Right kidney (tissue), 1 donor: Measurements from ENCODE around the gene TMEM120A.

Experiments
- DNase-seq: peaks from one replicate; pipeline ENCODE4 v3.0.0-alpha.2; 2016

Gene TMEM120A

DNA sequence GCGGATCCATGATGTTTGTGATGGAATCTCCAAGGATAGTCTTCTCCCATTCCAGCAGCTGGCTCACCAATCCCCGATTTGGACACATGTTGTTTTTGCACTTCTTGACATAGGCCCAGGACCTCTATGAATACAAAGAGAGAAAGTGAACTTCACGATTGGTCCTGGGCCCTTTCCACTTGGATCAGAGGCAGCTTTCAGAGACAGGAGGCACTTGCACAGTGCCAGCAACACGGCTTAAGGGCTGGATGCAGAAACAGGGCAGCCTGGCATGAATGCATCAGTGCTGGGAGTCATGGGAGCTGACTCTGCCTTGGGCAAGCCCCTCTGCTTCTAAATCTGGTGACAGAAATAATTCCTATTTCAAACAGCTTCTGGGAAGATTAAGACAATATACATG, 2.1 kb upstream of the TMEM120A start:
- DNase-seq = no peak

DNA sequence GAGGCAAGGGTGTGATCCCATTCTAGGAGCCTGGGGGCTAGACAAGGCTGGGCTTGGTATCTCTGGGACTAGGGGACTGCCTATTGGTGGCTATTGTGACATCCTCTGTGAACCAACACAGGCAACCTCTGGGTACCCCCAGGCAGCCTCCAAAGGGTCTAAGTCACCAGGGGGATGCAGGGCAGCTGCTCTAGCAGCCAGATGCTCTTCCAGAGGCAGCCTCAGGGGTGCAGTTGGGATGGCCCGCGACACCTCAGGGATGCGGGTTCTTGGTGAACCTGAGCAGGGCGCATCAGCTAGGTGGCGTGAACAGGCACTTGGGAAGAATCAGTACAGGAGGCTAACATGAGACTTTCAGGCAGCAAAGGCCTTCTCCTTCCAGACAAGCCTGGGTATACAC, 1.6 kb upstream of the TMEM120A start:
- no peak for DNase-seq

DNA sequence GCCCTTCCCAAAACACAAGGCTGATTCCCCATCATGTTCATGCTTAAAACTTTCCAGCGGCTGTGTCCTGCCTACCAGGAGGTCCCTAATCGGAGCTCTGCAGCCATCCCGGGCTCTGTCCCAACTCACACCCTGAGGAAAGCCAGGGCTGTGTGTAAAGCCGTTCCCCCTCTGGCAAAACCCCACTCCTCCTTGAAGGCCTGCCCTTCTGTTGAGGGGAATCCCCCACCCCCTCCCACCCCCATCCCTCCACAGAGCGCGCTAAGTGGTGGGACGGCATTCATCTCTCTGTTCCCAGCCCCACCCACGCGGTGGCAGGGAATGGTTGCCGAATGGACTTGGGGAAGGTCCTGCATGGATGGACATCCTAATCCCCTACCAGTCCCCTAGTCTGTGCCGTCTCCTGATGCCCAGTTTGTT, 667 bp upstream of the TMEM120A start:
- no peak for DNase-seq

DNA sequence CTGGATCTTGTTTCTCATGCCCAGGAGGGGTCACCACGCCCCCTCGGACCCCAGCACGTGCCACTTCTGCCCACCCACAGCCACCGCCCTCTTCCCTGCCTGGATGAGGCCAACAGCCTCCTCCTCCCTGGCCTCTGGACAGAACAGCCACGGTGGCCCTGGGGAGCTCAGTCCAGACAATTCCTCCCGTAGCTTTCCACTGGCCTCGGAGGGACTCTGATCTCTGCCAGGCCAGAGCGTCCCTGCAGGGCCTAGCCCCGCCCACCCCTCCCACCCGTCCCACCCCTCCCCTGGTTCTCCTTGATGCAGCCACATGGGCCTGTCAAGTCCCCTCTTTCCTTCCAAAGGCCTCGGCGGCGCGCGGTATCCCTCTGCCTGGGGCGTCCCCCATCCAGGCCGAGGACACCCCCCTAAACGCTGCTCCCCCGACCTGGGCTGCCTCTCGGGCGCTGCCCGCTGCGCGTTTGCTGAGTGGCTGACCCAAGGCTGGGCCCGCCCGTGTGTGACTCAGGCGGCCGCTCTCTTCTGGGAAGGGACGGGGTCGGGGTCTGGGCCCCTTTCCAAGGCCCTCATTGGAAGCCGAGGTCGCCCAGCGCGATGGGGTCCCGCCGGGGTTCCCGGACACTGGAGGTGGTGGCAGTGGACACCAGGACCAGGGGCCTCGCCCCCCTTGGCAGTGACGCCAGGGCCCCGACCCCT, 557 bp downstream of the TMEM120A start:
- peak; percentile 74 for DNase-seq

DNA sequence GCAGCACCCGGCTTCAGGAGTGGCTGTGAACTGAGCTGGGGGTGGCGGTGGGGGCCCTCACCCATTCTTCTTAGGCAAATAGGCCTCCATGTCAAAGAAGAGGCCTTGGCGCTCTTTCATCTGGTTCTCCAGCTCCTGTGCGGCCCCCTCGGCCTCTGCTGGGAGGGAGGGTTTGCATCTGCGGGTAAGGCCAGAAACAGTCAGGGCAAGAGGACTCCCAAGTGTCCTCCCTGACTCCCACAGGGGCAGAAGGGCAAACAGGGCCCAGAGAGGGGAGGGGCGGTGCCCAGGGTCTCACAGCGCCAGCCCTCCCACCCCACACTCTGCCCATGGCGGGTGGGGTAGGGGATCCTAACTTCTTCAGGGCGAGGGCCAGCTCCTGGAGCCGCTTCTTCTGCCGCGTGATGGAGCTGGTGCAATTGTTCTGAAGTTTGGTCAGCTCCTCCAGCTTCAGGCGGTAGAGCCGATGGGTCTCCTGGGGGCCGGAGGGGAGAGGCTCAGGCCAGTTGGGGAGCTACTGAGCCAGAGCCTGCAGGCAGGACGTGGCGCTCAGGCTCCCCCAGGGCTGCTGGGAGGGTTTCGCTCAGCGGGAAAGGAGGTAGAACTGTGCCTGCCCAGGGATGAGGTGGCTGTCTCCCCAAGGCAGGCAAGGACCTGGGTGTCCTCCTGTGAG, 2.2 kb downstream of the TMEM120A start:
- no peak for DNase-seq

DNA sequence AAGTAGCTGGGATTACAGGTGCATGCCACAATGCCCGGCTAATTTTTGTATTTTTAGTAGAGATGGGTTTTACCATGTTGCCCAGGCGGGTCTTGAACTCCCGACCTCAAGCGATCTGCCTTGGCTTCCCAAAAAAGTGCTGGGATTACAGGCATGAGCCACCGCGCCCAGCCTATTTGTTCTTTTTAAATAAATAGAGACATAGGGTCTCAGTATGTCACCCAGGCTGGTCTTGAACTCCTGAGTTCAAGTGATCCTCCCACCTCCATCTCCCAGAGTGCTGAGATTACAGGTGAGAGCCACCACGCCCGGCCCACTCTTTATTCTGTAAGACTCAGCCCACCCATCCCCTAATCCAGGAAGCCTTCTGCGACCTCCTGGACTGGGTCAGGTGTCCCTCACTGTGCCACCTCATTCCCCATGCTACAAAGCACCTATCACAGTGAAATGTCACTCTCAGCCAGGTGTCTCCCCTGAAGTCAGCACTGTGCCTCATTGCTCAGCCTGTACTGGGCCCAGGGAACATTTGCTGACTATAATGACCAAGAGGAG, 2.8 kb downstream of the TMEM120A start:
- DNase-seq = no peak

DNA sequence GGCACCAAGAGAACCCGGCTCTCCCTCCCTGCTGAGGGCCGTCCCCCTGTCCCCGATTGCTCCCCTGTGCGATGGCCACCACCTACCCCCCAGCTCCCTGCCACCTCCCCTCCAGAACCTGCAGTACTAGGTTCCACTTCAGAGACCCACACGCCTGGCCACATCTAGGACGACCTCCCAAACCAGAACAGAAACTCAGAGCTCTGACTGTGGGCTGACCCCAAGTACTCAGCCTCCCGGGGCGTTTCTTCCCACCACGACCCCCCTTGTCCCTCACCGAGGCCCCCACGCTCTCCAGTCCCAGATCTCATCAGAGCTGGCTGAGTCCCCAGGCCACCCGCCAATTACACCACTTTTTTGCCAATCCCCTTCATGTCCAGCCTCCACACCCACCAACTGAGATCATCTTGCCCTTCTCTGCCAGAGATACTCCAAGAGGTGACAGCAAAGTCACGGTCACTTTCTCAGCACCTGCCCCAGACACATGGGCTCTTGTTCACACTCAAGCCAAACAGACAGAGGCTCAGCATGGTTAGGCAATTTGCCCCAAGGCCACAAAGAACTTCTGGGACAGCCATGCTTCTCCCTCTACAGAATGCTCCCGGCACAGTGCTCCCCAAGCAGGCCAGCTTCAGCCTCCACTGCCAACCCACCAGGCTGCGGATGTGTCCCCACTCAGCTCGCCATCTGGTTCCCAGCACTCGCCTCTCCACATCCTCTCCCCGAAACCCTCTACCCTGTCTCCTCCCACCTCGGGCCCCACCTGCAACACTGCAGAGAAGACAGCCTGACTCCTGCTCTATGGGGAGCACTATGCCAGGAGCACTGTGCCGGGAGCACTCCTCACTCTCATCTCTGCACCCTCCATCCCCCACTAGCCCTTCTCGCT, 4.7 kb downstream of the TMEM120A start:
- no peak for DNase-seq

DNA sequence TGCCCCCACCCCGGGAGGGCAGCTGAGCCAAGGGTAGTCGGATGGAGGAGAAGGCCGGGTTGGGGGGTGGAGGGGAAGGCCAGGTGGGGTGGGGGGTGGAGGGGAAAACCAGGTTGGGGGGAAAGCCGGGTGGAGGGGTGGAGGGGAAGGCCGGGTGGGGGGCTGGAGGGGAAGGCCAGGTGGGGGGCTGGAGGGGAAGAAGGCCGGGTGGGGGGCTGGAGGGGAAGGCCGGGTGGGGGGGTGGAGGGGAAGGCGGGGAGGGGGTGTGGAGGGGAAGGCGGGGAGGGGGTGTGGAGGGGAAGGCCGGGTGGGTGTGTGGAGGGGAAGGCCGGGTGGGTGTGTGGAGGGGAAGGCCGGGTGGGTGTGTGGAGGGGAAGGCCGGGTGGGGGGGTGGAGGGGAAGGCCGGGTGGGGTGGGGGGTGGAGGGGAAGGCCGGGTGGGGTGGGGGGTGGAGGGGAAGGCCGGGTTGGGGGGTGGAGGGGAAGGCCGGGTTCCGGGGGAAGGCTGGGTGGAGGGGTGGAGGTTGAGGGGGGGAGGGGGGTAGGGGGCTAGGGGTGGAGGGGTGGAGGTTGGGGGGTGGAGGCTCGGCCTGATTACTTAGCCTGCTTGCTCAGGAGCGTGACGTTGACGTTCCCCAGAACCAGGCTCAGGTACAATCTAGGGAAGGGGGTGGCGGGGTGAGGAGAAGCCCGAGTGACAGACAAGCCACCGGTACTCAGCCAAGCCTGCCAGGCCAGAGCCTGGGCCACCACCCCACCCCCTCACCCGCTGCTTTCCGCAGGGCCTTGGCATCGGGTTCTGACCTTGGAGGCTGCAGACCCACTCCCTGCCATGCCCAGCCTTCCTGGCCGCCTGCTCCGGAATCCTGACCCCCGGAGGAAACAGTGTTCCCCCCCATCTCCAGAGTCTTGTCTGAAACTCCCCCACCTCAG, 5.6 kb downstream of the TMEM120A start:
- no peak for DNase-seq

DNA sequence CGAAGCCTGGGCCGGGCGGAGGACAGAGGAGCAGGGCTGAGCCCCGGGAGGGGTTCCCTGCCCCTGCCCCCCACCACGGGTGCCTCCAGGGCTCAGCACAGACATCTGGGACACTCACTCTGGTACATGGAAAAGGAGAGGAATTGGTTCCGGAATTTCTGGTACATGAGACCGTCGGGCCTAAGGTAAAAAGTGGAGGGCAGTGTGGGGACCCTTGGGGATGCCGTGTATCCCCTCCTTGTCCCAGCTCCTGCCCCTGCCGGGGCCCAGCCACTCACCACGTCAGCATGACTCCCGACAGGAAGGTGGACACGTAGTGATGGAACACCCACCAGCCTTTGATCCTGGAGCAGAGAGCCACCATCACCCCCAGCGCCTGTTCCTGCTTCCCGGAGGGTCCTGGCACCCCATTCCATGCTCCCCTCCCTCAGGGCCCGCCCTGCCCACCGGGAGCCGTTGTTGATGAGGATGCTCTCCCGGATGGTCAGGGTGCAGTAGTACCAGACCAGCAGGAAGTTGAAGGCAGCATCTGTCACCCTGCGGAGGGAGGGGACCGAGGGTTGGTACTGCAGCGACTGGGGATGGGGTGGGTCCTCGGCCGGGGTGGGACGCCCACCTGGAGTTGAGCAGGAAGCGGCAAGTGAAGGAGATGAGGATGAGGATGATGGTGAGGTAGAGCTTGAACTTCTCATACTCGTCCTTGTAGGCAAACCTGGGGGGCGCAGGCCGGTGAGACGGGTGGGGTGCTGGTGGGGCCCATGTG, 6.4 kb downstream of the TMEM120A start:
- no peak for DNase-seq

DNA sequence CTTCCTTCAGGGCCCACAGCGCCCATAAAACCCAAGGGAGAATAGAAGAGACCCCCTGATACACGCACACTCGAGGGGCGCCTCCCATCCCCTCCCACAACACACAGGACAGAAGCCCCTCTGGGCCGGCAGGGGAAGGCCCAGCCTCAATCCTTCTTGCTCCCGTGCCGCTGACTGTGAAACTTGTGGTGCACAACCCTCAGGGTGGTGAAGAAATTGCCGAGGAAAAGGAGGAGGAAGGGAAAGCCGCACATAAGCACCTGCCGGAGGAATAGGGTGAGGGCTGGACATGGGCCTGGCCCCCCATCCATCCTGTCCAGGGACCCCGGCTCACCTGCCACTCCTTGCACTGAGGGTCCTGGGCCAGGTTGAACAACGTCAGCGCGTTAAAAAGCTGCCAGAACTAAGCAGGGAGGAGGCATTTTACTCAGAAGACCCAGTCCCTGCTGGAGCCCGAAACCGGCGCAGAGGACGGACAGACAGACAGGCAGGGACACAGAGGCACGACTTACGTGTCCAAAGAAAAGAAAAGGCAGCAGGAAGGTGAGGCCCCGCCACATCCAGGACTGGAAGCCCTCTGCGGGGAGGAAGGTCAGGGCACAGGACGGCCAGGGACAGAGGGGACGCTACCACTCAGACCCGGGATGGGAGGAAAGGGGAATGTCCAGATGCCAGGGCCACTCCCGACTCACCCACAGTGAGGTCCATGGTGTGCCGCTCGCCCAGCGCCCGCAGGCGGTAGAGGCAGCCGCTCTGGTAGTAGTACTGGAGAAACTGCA, 7.2 kb downstream of the TMEM120A start:
- DNase-seq = no peak

DNA sequence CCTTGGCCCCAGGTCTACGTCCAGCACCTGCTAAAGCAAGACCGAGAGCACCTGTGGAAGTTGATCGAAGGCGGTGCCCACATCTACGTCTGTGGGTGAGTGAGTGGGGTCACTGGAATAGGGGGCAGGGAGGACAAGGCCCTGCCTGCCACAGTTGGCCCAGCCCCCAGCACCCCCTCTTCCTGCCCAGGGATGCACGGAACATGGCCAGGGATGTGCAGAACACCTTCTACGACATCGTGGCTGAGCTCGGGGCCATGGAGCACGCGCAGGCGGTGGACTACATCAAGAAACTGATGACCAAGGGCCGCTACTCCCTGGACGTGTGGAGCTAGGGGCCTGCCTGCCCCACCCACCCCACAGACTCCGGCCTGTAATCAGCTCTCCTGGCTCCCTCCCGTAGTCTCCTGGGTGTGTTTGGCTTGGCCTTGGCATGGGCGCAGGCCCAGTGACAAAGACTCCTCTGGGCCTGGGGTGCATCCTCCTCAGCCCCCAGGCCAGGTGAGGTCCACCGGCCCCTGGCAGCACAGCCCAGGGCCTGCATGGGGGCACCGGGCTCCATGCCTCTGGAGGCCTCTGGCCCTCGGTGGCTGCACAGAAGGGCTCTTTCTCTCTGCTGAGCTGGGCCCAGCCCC, 8.1 kb downstream of the TMEM120A start:
- DNase-seq = no peak

DNA sequence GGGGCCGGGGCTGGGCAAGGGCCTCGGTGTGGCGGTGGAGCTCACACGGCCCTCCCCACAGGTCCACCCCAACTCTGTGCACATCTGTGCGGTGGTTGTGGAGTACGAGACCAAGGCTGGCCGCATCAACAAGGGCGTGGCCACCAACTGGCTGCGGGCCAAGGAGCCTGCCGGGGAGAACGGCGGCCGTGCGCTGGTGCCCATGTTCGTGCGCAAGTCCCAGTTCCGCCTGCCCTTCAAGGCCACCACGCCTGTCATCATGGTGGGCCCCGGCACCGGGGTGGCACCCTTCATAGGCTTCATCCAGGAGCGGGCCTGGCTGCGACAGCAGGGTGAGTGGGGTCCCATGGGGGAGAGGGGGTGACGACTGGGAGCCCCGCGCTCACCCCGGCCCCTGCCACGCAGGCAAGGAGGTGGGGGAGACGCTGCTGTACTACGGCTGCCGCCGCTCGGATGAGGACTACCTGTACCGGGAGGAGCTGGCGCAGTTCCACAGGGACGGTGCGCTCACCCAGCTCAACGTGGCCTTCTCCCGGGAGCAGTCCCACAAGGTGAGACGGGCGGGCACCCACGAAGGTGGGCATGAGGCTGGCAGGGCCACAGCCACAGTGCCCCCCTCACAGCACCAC, 8.8 kb downstream of the TMEM120A start:
- no peak for DNase-seq

DNA sequence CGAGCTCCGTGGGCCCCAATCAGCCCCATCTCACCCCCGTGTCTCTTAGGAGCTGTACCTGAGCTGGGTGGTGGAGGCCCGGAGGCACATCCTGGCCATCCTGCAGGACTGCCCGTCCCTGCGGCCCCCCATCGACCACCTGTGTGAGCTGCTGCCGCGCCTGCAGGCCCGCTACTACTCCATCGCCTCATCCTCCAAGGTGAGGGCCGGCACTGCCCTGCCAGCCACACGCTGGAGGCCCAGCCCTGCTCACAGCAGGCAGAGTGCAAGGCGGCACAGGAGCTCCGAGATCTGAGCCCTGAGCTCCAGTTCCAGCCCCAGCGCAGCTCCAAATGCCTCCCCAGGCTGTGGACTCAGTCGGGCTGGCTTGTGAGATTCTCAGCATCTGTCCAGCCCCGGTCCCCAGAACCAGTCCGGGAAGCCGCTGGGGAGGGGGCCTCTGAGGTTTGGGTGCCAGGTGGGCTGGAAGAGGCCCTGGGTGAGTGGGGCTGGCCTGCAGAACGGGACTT, 9.3 kb downstream of the TMEM120A start:
- DNase-seq = no peak

DNA sequence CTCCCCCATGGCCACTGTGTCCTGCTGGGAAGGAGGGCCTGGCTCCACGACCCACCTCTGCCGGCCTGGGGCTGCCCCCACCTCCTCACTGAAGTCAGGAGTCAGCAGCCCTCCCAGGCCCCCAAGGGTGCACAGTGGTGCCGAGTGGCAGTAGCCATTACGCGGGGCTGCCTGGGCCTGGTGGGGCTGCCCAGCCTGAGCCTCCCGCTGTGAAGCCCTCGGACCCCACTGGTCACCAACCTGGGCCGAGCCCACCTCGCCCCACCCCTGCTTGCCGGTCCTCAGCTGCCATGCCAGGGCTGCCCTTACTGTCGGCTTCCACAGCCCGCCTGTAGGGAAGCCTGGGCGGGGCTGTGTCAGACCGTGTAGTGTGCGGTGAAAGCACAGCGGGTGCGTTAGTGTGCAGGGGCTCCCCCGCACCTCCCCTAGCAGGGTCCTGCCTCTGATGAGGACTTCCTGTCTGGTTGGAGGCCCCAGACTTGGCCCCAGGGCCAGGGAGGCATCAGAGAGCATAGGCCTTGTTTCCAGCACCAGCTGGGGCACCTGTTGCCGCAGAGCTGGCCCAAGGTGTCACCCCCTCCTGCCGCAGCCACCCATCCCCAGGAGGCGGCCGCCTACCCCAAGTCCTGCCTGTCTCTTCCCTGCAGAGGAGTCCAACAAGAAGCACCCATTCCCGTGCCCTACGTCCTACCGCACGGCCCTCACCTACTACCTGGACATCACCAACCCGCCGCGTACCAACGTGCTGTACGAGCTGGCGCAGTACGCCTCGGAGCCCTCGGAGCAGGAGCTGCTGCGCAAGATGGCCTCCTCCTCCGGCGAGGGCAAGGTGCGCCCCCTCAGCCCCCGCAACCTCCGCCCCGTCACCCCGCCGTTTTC, 10.0 kb downstream of the TMEM120A start:
- no peak for DNase-seq

DNA sequence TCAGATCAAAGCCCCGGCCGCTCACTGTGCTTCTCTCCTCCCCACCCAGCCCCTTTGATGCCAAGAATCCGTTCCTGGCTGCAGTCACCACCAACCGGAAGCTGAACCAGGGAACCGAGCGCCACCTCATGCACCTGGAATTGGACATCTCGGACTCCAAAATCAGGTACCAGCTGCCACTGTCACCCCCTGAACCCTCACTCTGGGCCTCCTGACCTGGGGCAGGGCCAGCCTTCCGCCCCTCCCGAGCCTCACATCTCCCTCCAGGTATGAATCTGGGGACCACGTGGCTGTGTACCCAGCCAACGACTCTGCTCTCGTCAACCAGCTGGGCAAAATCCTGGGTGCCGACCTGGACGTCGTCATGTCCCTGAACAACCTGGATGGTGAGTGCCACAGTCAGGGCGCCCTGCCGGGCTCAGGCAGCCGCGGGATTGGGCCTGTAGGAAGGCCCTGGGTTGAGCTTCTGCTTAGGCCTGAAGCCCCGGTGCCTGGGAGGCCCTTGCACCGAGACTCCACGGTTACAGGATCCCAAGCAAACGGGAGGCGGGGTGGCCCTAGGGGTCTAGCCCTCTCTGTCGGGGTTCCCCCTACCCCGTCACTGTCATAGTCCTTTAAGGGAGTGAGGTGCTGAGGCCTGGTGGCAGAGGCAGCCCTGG, 10.8 kb downstream of the TMEM120A start:
- no peak for DNase-seq

DNA sequence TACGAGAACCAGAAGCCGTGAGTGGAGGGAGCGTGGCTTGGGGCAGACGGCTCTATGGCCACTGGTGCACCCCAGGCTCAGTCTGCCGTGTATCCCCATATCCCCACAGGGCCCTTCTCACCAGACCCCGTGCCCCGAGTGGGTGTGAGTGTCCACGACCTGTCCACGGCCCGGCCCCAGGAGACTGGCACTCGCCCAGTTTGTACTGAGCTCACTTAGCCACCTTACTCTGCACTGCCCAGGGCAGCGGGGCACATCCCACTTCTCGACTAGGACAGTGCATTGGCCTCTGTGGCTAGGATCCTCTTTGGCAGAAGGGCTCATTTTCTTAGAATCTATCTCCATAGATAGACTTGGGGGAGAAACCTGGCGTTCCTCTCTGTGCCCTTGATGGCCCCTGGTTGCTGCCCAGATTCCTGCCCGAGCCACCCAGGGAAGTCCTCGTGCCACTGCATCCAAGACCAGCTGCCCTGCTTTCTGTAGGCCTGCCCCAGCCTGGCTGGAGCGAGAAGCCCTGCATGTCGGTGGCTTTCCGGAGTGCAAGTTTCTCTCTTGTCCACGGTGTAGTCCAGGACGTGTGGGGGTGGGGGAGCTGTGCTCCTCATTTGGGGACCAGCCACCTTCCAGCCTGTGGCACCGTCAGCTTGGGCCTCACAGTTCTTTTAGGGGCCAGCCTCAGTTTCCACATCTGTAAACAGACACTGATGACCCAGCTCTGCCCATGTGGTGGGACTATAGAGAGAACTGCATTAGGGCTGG, 11.9 kb downstream of the TMEM120A start:
- DNase-seq = no peak
